GM12878 (cell line): ENCODE measurements around the gene FBXO33. TPM values are rescaled to one million over a fixed set of nuclear protein-coding genes. Genes with fewer than 3 reads are reported as not detected.

Experiments
- ATF3 ChIP-seq: IDR thresholded peaks from 2 replicates; pipeline ENCODE4 v1.6.1; 2011; ENCODE audit warnings: low read depth, mild to moderate bottlenecking, low read length, moderate library complexity, borderline replicate concordance; ENCODE audit errors: extremely low read depth
- DPF2 ChIP-seq: fragments of 450-650 bp; IDR thresholded peaks from 2 replicates; pipeline ENCODE4 v1.6.1; 2017; ENCODE audit warnings: mild to moderate bottlenecking
- KDM1A ChIP-seq: fragments of 200-600 bp; sonication (generic); IDR thresholded peaks from 2 replicates; pipeline ENCODE4 v1.6.1; 2016; ENCODE audit warnings: borderline replicate concordance
- MLLT1 ChIP-seq: fragments of 450-650 bp; IDR thresholded peaks from 2 replicates; pipeline ENCODE4 v1.6.1; 2016; ENCODE audit warnings: mild to moderate bottlenecking
- PRDM15 ChIP-seq: fragments of 450-650 bp; formaldehyde crosslinking; IDR thresholded peaks from 2 replicates; pipeline ENCODE4 v1.4.0; 2020; ENCODE audit warnings: mild to moderate bottlenecking, moderate library complexity
- RB1 ChIP-seq: fragments of 450-650 bp; formaldehyde crosslinking; IDR thresholded peaks from 2 replicates; pipeline ENCODE4 v1.6.1; 2017; ENCODE audit warnings: mild to moderate bottlenecking, borderline replicate concordance
- SMC3 ChIP-seq: IDR thresholded peaks from 2 replicates; pipeline ENCODE4 v1.6.1; 2011; ENCODE audit warnings: low read length, improper control_type of control experiment, borderline replicate concordance
- STAT3 ChIP-seq: IDR thresholded peaks from 2 replicates; pipeline ENCODE4 v1.6.1; 2011; ENCODE audit warnings: low read depth, low read length, improper control_type of control experiment
- SUPT20H ChIP-seq: IDR thresholded peaks from 2 replicates; pipeline ENCODE4 v1.6.1; 2011; ENCODE audit warnings: low read depth, mild to moderate bottlenecking, low read length, moderate library complexity, borderline replicate concordance; ENCODE audit not compliant: control insufficient read depth
- USF1 ChIP-seq: IDR thresholded peaks from 2 replicates; pipeline ENCODE4 v1.6.1; 2011; ENCODE audit warnings: borderline replicate concordance, low read depth, mild to moderate bottlenecking, moderate library complexity, mixed read lengths, low read length; ENCODE audit not compliant: insufficient read depth; ENCODE audit errors: extremely low read length
- YY1 ChIP-seq: IDR thresholded peaks from 2 replicates; pipeline ENCODE4 v1.6.1; 2011; ENCODE audit warnings: low read depth, mild to moderate bottlenecking, low read length
- ZBTB11 ChIP-seq: fragments of 450-650 bp; formaldehyde crosslinking; IDR thresholded peaks from 2 replicates; pipeline ENCODE4 v1.5.0; 2022; ENCODE audit warnings: mild to moderate bottlenecking, missing genetic modification characterization
- ZBTB4 ChIP-seq: fragments of 450-650 bp; formaldehyde crosslinking; IDR thresholded peaks from 2 replicates; pipeline ENCODE4 v1.4.0; 2022; ENCODE audit warnings: mild to moderate bottlenecking, moderate library complexity
- ZNF207 ChIP-seq: fragments of 450-650 bp; IDR thresholded peaks from 2 replicates; pipeline ENCODE4 v1.6.1; 2014; ENCODE audit warnings: antibody characterized with exemption, mild to moderate bottlenecking, borderline replicate concordance
- polyA plus RNA-seq, 11 experiments: library from polyadenylated mRNA; depleted of rRNA in 4 of 11; unstranded in 6 of 11; stranded (reverse) in 5 of 11; fragments of >200 nt; fragmentation: Nextera tagmentation in 4 of 11; fragmentation: Illumina TruSeq in 1 of 11; extraction: Ambion mirVana in 4 of 11; extraction: Trizol in 1 of 11; gene quantifications; 1 replicate in 1 of 11; 2 replicates in 10 of 11; pipeline versions ENCODE4 v1.2.1 to v1.2.3, GENCODE V29; 2011 to 2016; ENCODE audit warnings: inconsistent platforms in 2 of 11, missing spikeins in 2 of 11, low read depth in 1 of 11
- total RNA-seq, 4 experiments: library from RNA; depleted of rRNA in 3 of 4; stranded (reverse); fragments of >200 nt in 3 of 4; fragmentation: Illumina TruSeq in 1 of 4; extraction: Trizol in 1 of 4; gene quantifications; 2 replicates each; pipeline versions ENCODE4 v1.2.1 to v1.2.3, GENCODE V29; 2013 to 2021

FBXO33 gene
- total and polyA plus RNA-seq, 10 of the 15 experiments (the other 5 are each of a cell fraction or from before 2014, with no cell fraction given), result 4.7 to 56.9 (median 19.6) TPM

- no peak for TF ChIP-seq SUPT20H
- TF ChIP-seq ZBTB11 (CRISPR knock-in tag), result no peak
- no peak; the same call in 1 of the 2 replicates for TF ChIP-seq MLLT1
- no peak for TF ChIP-seq STAT3
- no peak for TF ChIP-seq ZBTB4 (CRISPR knock-in tag)
- peak; percentile 53; the same call in 1 of the 2 replicates for TF ChIP-seq YY1
- no peak for TF ChIP-seq PRDM15 (CRISPR knock-in tag)
- 0 out of 2 replicates have a peak, but pooled peaks have one; percentile 9 for TF ChIP-seq SMC3
- TF ChIP-seq USF1, result no peak
- TF ChIP-seq RB1, result peak; percentile 92; the same call in 1 of the 2 replicates
- no peak for TF ChIP-seq ATF3
- TF ChIP-seq ZNF207, result 0 out of 2 replicates have a peak, but pooled peaks have one; percentile 16
- 0 out of 2 replicates have a peak, but pooled peaks have one; percentile 31 for TF ChIP-seq DPF2
- TF ChIP-seq KDM1A, result no peak
Measured at GRCh38 chr14:39432619-39433451, 602 bp upstream of the FBXO33 start (continued).
